ENCODE results near the gene BBS2. TPM values are rescaled to one million over a fixed set of nuclear protein-coding genes. Genes with fewer than 3 reads are reported as not detected.

BBS2 gene
- total RNA-seq, 1 donor from 2014 or later: 7.4 TPM

- Mint-ChIP-seq H3K9me3 (no peaks in the 10 kb centered on the region), H3K36me3 (ENCODE audit: low read depth) (peaks cover 52% of the 10 kb centered on the region), H3K27ac (peak overlapping the region; percentile 1), H3K27me3 (ENCODE audit: insufficient read depth) (no peaks in the 10 kb centered on the region), H3K4me3 (no peak overlapping the region), H3K4me1 (ENCODE audit: low read depth) (no peaks in the 10 kb centered on the region)
- DNase-seq (ENCODE audit: low spot score): no peak
- intact Hi-C loops (cut with micrococcal nuclease): no loop called here
Measured at GRCh38 chr16:56462064-56462796, 57.6 kb downstream of the BBS2 start.

GRCh38 chr16:56460101-56460500 lies 59.7 kb downstream of the BBS2 start:
- no peaks in the 10 kb centered on the region for H3K9me3 Mint-ChIP-seq
- peaks cover 55% of the 10 kb centered on the region for H3K36me3 Mint-ChIP-seq (ENCODE audit: low read depth)
- DNase-seq (ENCODE audit: low spot score): no peak
- H3K27me3 Mint-ChIP-seq (ENCODE audit: insufficient read depth): no peaks in the 10 kb centered on the region
- H3K27ac Mint-ChIP-seq: no peak overlapping the region
- no peak overlapping the region for H3K4me3 Mint-ChIP-seq
- peaks cover 10% of the 10 kb centered on the region for H3K4me1 Mint-ChIP-seq (ENCODE audit: low read depth)
- intact Hi-C loops (cut with micrococcal nuclease): no loop called here

GRCh38 chr16:56457927-56458470 lies 61.8 kb downstream of the BBS2 start:
- no peak overlapping the region for H3K4me3 Mint-ChIP-seq
- no peak for DNase-seq (ENCODE audit: low spot score)
- no peaks in the 10 kb centered on the region for H3K27me3 Mint-ChIP-seq (ENCODE audit: insufficient read depth)
- intact Hi-C loops (cut with micrococcal nuclease): no loop called here
- H3K9me3 Mint-ChIP-seq: no peaks in the 10 kb centered on the region
- H3K4me1 Mint-ChIP-seq (ENCODE audit: low read depth): peaks cover 17% of the 10 kb centered on the region
- H3K27ac Mint-ChIP-seq: peak overlapping the region; percentile 31
- peaks cover 59% of the 10 kb centered on the region for H3K36me3 Mint-ChIP-seq (ENCODE audit: low read depth)

GRCh38 chr16:56451753-56452689 lies 67.8 kb downstream of the BBS2 start:
- Mint-ChIP-seq H3K36me3 (ENCODE audit: low read depth) (peaks cover 41% of the 10 kb centered on the region), H3K9me3 (no peaks in the 10 kb centered on the region), H3K27me3 (ENCODE audit: insufficient read depth) (no peaks in the 10 kb centered on the region), H3K4me3 (peak overlapping the region; percentile 97), H3K4me1 (ENCODE audit: low read depth) (peaks cover 62% of the 10 kb centered on the region), H3K27ac (peak overlapping the region; percentile 97)
- intact Hi-C loops (cut with micrococcal nuclease): loop anchor here (1.0 to 5.0 kb wide), 12 partner anchors 25 to 1941 kb away; partner anchors contain the start of genes AMFR, BBS2, GINS3 and HERPUD1
- no peak for DNase-seq (ENCODE audit: low spot score)

- intact Hi-C loops (cut with micrococcal nuclease): loop anchor here (1.0 to 5.0 kb wide), 13 partner anchors 26 to 1942 kb away; partner anchors contain the start of genes AMFR, BBS2, GINS3 and HERPUD1
- Mint-ChIP-seq H3K27ac (peak within 1 kb of the TSS; percentile 97), H3K36me3 (ENCODE audit: low read depth) (peaks cover 37% of the 10 kb centered on the region), H3K4me1 (ENCODE audit: low read depth) (peaks cover 65% of the 10 kb centered on the region), H3K4me3 (peak within 1 kb of the TSS; percentile 97), H3K9me3 (no peaks in the 10 kb centered on the region), H3K27me3 (ENCODE audit: insufficient read depth) (no peaks in the 10 kb centered on the region)
- peak; percentile 92 for DNase-seq (ENCODE audit: low spot score)
Measured at GRCh38 chr16:56450986-56451752, 68.7 kb downstream of the BBS2 start, which contains the start of the genes NUDT21 and OGFOD1. Gene NUDT21 (minus strand): TSS chr16:56451332. CDS start chr16:56451202, 130 bp downstream. Gene OGFOD1 (plus strand): TSS chr16:56451554. CDS start chr16:56451613, 59 bp downstream.

- no peaks in the 10 kb centered on the region for H3K27me3 Mint-ChIP-seq (ENCODE audit: insufficient read depth)
- H3K9me3 Mint-ChIP-seq: no peaks in the 10 kb centered on the region
- peak overlapping the region; percentile 97 for H3K27ac Mint-ChIP-seq
- intact Hi-C loops (cut with micrococcal nuclease): loop anchor here (1.0 to 5.0 kb wide), 8 partner anchors 26 to 1942 kb away; partner anchors contain the start of genes GINS3, HERPUD1, MT1E and MT1X
- H3K4me3 Mint-ChIP-seq: peak overlapping the region; percentile 97
- no peak for DNase-seq (ENCODE audit: low spot score)
- H3K4me1 Mint-ChIP-seq (ENCODE audit: low read depth): peaks cover 57% of the 10 kb centered on the region
- H3K36me3 Mint-ChIP-seq (ENCODE audit: low read depth): peaks cover 35% of the 10 kb centered on the region
Measured at GRCh38 chr16:56450275-56450985, 69.4 kb downstream of the BBS2 start.

GRCh38 chr16:56448005-56448404 lies 71.8 kb downstream of the BBS2 start:
- Mint-ChIP-seq H3K27ac (peak overlapping the region; percentile 89), H3K27me3 (ENCODE audit: insufficient read depth) (no peaks in the 10 kb centered on the region), H3K4me3 (peak overlapping the region; percentile 59), H3K4me1 (ENCODE audit: low read depth) (peaks cover 50% of the 10 kb centered on the region), H3K36me3 (ENCODE audit: low read depth) (peaks cover 25% of the 10 kb centered on the region), H3K9me3 (no peaks in the 10 kb centered on the region)
- DNase-seq (ENCODE audit: low spot score): no peak
- intact Hi-C loops (cut with micrococcal nuclease): no loop called here

DNA sequence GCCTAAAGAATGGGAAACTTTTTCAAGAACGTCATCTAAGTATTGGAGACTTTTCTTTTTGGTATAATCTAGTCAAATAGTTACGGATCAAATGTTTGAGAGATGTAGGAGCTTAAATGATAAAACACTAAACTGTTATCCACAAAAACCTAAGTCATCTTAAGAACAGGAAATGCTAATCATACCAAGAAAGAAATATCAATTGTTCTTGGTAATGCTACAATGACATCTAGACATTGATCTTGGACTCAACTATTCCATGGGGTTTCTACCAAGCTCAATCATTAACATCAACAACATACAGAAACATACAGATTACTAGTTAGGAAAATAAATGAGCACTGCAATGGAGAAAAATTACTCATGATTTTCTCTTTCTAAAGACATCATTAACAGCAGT lies 72.5 kb downstream of the BBS2 start:
- no peaks in the 10 kb centered on the region for H3K27me3 Mint-ChIP-seq (ENCODE audit: insufficient read depth)
- H3K27ac Mint-ChIP-seq: peak overlapping the region; percentile 89
- intact Hi-C loops (cut with micrococcal nuclease): no loop called here
- peak overlapping the region; percentile 59 for H3K4me3 Mint-ChIP-seq
- H3K36me3 Mint-ChIP-seq (ENCODE audit: low read depth): peaks cover 28% of the 10 kb centered on the region
- DNase-seq (ENCODE audit: low spot score): no peak
- no peaks in the 10 kb centered on the region for H3K9me3 Mint-ChIP-seq
- peaks cover 43% of the 10 kb centered on the region for H3K4me1 Mint-ChIP-seq (ENCODE audit: low read depth)

DNA sequence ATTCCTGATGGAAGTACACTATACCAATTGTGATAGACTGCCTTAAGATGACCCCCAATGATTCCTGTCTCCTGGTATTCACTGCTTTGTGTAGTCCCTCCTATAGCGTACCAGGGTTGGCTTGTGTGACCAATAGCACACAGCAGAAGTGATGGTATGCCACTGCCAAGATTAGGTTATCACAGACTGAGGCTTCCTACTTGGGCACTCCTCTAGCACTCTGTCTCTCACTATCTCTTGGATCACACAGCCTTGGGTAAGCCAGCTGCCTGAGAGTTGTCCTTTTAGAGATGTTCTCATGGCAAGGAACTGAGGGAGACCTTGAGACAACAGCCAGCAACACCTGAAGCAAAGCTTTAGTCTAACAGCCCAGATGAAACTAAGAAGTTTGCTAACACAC lies 81.8 kb downstream of the BBS2 start:
- H3K27ac Mint-ChIP-seq: no peak overlapping the region
- no peak overlapping the region for H3K4me3 Mint-ChIP-seq
- H3K9me3 Mint-ChIP-seq: no peaks in the 10 kb centered on the region
- intact Hi-C loops (cut with micrococcal nuclease): no loop called here
- H3K27me3 Mint-ChIP-seq (ENCODE audit: insufficient read depth): no peaks in the 10 kb centered on the region
- H3K36me3 Mint-ChIP-seq (ENCODE audit: low read depth): peaks cover 48% of the 10 kb centered on the region
- no peak for DNase-seq (ENCODE audit: low spot score)
- H3K4me1 Mint-ChIP-seq (ENCODE audit: low read depth): peaks cover 12% of the 10 kb centered on the region

DNA sequence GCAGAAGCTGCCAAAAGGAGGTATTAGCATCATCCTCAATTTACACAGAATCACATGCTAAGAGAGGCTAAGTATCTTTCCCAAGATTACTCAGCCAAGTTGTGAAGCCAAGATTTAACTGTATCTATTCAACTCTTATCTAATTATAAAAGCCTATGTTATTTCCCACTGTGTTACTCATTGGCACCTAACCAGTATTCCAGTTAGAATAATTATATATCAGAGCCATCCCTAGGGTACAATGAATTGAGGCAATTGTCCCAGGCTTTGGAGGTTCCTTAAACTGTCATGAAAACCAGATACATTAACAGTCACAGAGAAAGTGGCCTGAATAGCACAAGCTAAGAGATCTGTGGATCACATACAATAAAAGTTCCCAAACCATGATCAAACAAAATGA lies 83.6 kb downstream of the BBS2 start:
- Mint-ChIP-seq H3K4me1 (ENCODE audit: low read depth) (peaks cover 12% of the 10 kb centered on the region), H3K9me3 (no peaks in the 10 kb centered on the region), H3K27ac (no peak overlapping the region), H3K4me3 (no peak overlapping the region), H3K27me3 (ENCODE audit: insufficient read depth) (no peaks in the 10 kb centered on the region), H3K36me3 (ENCODE audit: low read depth) (peaks cover 51% of the 10 kb centered on the region)
- intact Hi-C loops (cut with micrococcal nuclease): no loop called here
- no peak for DNase-seq (ENCODE audit: low spot score)

All from activated T-helper 1 cell treated with anti-CD3 and anti-CD28 coated beads, Interleukin-12 subunit alpha, Interleukin-12 subunit beta, Interleukin-2, Interleukin-4 antibody, amounts not matched to agents 30 ng/mL and 10 ng/mL and 1 ng/mL, durations not matched to agents 14 hours and 24 hours and 36 hours (primary cell).